Upper lobe of left lung (tissue), 6 donors: ENCODE measurements around the gene ARHGAP24. TPM values are rescaled to one million over a fixed set of nuclear protein-coding genes. Genes with fewer than 3 reads are reported as not detected.

Experiments
- ATAC-seq, 2 donors: fragments of 200-7000 bp; cut with Tn5 transposase; one replicate each; pipeline ENCODE4 v1.9.1; 2022; ENCODE audit warnings: mild to moderate bottlenecking in 2 of 2, moderate library complexity in 2 of 2; ENCODE audit not compliant: low FRiP score in 2 of 2
- DNase-seq, 2 donors: peaks; one replicate each; pipeline ENCODE4 v3.0.0-alpha.2; 2019 to 2020
- H3K27ac ChIP-seq, 4 donors: fragments of 200-600 bp; sonication (generic); one replicate each; pipeline ENCODE4 v1.5.1; 2016 to 2019
- H3K27me3 ChIP-seq, 4 donors: fragments of 200-600 bp; sonication (generic); one replicate each; pipeline ENCODE4 v1.5.1; 2017 to 2019
- H3K36me3 ChIP-seq, 4 donors: fragments of 200-600 bp; sonication (generic); one replicate each; pipeline ENCODE4 v1.5.1; 2016 to 2019
- H3K4me1 ChIP-seq, 4 donors: fragments of 200-600 bp; sonication (generic); one replicate each; pipeline ENCODE4 v1.5.1; 2018 to 2019
- H3K4me3 ChIP-seq, 4 donors: fragments of 200-600 bp; sonication (generic); one replicate each; pipeline ENCODE4 v1.5.1; 2017 to 2019; ENCODE audit warnings: mild to moderate bottlenecking in 2 of 4, moderate library complexity in 1 of 4
- H3K9me3 ChIP-seq, 4 donors: fragments of 200-600 bp; sonication (generic); one replicate each; pipeline ENCODE4 v1.5.1; 2018 to 2019
- EP300 ChIP-seq, 4 donors: sonication (generic); formaldehyde crosslinking; IDR thresholded peaks; one replicate each; pipeline ENCODE4 v1.5.1; 2017; ENCODE audit warnings: antibody characterized with exemption in 4 of 4, control low read depth in 2 of 4
- POLR2A ChIP-seq, 4 donors: fragments of 450-650 bp; IDR thresholded peaks; one replicate each; pipeline ENCODE4 v1.5.1; 2016 to 2017; ENCODE audit warnings: antibody characterized with exemption in 4 of 4, mild to moderate bottlenecking in 2 of 4
- POLR2AphosphoS5 ChIP-seq, 2 donors: sonication (generic); formaldehyde crosslinking; IDR thresholded peaks; one replicate each; pipeline ENCODE4 v1.5.1; 2017; ENCODE audit warnings: antibody characterized with exemption in 2 of 2
- WGBS, 2 donors: methylation state at CpG; one replicate each; pipeline ENCODE4 v1.1.5; 2017 to 2018; 5-methylcytosine and 5-hydroxymethylcytosine counted together
- total RNA-seq, 6 donors: library from RNA; depleted of rRNA in 4 of 6; stranded (reverse); fragments of >200 nt in 4 of 6; gene quantifications; one replicate each; pipeline versions ENCODE4 v1.1.0 to v1.2.1, GENCODE V29; 2016 to 2021
- TF ChIP-seq, protein P1 (sequence below), 6 experiments: fragments of 450-650 bp in 4 of 6; fragments of 200-600 bp in 2 of 6; sonication (generic) in 2 of 6; IDR thresholded peaks; one replicate each; pipeline ENCODE4 v1.5.1; 2016 to 2019; ENCODE audit warnings: antibody characterized with exemption in 6 of 6
- donor health status: DM: no; HTN: no; CAD: no; lungs with moderate emphysema.
- donor health status: DM: no; HTN: yes; CAD: no; lungs with severe emphysema.

The ARHGAP24 gene
- total RNA-seq, 6 donors from 2014 or later, result 26.4 to 92.2 (median 52.4) TPM

DNA sequence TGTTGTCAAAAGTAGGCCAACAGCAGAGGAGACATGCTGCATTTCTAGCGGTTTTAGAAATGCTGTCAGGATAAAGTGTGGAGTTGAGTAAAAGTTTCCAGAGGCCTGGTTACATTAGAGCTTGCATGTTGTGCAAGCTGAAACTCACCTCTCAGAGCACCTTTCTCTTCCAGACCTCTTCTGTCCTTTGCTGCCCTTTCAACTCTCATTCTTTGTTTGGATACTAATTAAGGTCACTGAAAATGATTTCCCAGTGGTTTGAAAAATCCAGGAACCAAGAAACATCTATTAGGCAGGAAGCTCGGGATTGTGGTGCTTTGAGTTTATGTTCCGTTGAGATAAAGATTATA is 458.3 kb downstream of the ARHGAP24 start:
- H3K4me3 ChIP-seq, result no peak overlapping the region
- WGBS, 2 donors, result 59 to 62% methylated on average over 3 of the region's 3 CpGs
- no peak for TF ChIP-seq POLR2A (IDR thresholded peaks at IDR 0.05)
- no peak for TF ChIP-seq POLR2AphosphoS5 (IDR thresholded peaks at IDR 0.05)
- TF ChIP-seq, protein P1, sequence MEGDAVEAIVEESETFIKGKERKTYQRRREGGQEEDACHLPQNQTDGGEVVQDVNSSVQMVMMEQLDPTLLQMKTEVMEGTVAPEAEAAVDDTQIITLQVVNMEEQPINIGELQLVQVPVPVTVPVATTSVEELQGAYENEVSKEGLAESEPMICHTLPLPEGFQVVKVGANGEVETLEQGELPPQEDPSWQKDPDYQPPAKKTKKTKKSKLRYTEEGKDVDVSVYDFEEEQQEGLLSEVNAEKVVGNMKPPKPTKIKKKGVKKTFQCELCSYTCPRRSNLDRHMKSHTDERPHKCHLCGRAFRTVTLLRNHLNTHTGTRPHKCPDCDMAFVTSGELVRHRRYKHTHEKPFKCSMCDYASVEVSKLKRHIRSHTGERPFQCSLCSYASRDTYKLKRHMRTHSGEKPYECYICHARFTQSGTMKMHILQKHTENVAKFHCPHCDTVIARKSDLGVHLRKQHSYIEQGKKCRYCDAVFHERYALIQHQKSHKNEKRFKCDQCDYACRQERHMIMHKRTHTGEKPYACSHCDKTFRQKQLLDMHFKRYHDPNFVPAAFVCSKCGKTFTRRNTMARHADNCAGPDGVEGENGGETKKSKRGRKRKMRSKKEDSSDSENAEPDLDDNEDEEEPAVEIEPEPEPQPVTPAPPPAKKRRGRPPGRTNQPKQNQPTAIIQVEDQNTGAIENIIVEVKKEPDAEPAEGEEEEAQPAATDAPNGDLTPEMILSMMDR (IDR thresholded peaks at IDR 0.05), result no peak
- TF ChIP-seq EP300 (IDR thresholded peaks at IDR 0.05), result no peak
- peak overlapping the region in 3 of 4 donors; percentile 35 to 71 (median 36) for H3K27ac ChIP-seq
- peaks cover 7 to 33% (median 18%) of the 10 kb centered on the region in 4 donors for H3K4me1 ChIP-seq
- H3K36me3 ChIP-seq, result no peaks in the 10 kb centered on the region
- H3K9me3 ChIP-seq, result no peaks in the 10 kb centered on the region
- ATAC-seq (peak in 1 of 2 donors; percentile 7), DNase-seq (no peak)
- no peaks in the 10 kb centered on the region for H3K27me3 ChIP-seq

DNA sequence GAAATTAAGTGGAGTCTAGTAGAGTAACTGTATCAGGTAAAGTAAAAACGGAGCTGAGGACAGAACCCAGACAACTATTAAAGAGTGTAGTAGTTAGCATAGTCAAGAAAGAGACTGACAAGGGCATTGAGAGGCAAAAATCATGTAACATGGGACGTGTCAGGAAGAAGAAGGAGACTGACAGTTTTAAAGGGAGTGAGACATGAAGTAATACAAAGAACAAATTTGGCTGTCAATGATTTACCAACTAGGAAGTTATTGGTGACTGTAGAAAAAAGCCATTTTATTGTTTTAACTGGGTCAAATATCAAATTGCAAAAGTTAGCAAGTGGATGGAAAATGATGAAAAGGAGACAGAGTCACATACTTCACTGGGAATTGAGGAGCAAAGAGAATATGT is 462.6 kb downstream of the ARHGAP24 start:
- no peak overlapping the region for H3K4me3 ChIP-seq
- no peaks in the 10 kb centered on the region for H3K9me3 ChIP-seq
- H3K36me3 ChIP-seq, result no peaks in the 10 kb centered on the region
- H3K27me3 ChIP-seq, result no peaks in the 10 kb centered on the region
- ATAC-seq (no peak), DNase-seq (no peak)
- WGBS, 2 donors, result 67 to 72% methylated on average over 2 of the region's 2 CpGs
- H3K27ac ChIP-seq, result no peak overlapping the region
- TF ChIP-seq, protein P1 (IDR thresholded peaks at IDR 0.05), result no peak
- TF ChIP-seq EP300 (IDR thresholded peaks at IDR 0.05) (no peak), POLR2AphosphoS5 (IDR thresholded peaks at IDR 0.05) (no peak), POLR2A (IDR thresholded peaks at IDR 0.05) (no peak)
- peaks cover 0 to 10% (median 4%) of the 10 kb centered on the region in 4 donors for H3K4me1 ChIP-seq

DNA sequence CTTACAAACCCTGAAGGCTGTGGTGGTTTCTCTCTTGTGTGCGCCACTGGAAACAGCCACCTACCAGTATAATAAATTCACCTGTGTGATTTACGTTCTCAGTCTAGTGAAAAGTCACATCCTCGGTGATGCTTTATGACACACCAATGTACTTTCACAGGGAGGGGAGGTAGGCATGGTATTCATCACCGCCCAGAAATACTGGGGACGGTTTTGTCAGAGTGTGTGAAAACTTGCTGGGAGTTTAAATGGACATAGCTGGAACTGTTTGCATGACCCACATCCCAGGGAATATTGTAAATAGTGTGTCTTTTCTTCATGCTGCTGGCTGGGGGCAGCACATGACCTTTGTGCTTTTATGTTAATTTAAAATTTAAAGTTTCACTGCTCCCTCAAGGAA is 463.1 kb downstream of the ARHGAP24 start:
- WGBS, 2 donors, result 89 to 93% methylated on average over 5 of the region's 5 CpGs
- no peaks in the 10 kb centered on the region for H3K27me3 ChIP-seq
- H3K36me3 ChIP-seq, result no peaks in the 10 kb centered on the region
- ATAC-seq (no peak), DNase-seq (no peak)
- no peak overlapping the region for H3K4me3 ChIP-seq
- no peak overlapping the region for H3K27ac ChIP-seq
- peaks cover 0 to 8% (median 3%) of the 10 kb centered on the region in 4 donors for H3K4me1 ChIP-seq
- H3K9me3 ChIP-seq, result no peaks in the 10 kb centered on the region
- TF ChIP-seq EP300 (IDR thresholded peaks at IDR 0.05) (no peak), POLR2AphosphoS5 (IDR thresholded peaks at IDR 0.05) (no peak), POLR2A (IDR thresholded peaks at IDR 0.05) (no peak)
- TF ChIP-seq, protein P1 (IDR thresholded peaks at IDR 0.05), result no peak

DNA sequence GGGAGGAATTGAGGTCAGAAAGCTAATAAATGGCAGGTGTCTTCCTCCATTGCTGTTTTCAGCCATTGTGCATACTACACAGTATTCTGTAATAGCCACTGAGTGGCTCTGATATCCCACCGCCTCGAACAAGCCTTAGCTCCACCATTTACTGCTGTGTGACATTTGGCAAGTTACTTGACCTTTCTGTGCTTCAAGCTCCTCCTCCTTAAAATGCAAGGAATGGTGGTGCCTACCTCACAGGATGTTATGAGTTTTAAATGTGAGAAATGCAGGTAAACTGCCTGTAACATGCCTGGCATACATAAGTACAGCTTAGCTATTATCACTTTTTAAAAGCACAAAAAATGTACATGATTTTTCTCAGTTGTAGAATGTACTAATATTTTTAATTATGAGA is 464.0 kb downstream of the ARHGAP24 start:
- Histone ChIP-seq H3K4me3 (no peak overlapping the region), H3K36me3 (no peaks in the 10 kb centered on the region), H3K27me3 (no peaks in the 10 kb centered on the region), H3K9me3 (no peaks in the 10 kb centered on the region), H3K4me1 (peaks cover 0 to 6% (median under 1%) of the 10 kb centered on the region in 4 donors), H3K27ac (no peak overlapping the region)
- DNase-seq (no peak), ATAC-seq (no peak)
- WGBS, 2 donors, result 85 to 96% methylated on average over 2 of the region's 2 CpGs
- TF ChIP-seq EP300 (IDR thresholded peaks at IDR 0.05) (no peak), POLR2A (IDR thresholded peaks at IDR 0.05) (no peak), POLR2AphosphoS5 (IDR thresholded peaks at IDR 0.05) (no peak)
- TF ChIP-seq, protein P1 (IDR thresholded peaks at IDR 0.05), result no peak

DNA sequence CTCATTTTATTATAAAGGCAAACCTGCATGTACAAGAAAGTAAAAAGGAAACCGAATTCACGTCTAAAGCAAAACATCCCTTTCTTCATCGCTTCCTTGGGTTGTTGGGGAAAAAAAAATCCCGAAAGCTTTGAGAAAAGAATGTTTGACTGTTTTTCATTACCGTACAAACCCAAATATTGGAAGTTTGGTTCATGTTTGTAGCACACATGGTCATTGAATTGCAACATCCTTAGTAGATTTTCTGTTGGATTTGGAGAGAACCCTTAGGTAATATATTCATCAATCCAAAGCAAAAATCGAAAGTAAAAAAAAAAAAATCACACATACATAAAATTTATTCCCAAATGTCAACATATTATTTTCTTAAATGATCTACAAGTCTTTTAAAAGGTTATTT is 464.6 kb downstream of the ARHGAP24 start:
- ATAC-seq, result no peak
- 65 to 76% methylated on average over 6 of the region's 6 CpGs for WGBS, 2 donors
- Histone ChIP-seq H3K4me3 (no peak overlapping the region), H3K27me3 (no peaks in the 10 kb centered on the region), H3K4me1 (peaks cover 0 to 3% (median 0%) of the 10 kb centered on the region in 4 donors), H3K9me3 (no peaks in the 10 kb centered on the region), H3K27ac (no peak overlapping the region), H3K36me3 (no peaks in the 10 kb centered on the region)
- no peak for TF ChIP-seq POLR2AphosphoS5 (IDR thresholded peaks at IDR 0.05)
- TF ChIP-seq, protein P1 (IDR thresholded peaks at IDR 0.05), result no peak
- no peak for TF ChIP-seq EP300 (IDR thresholded peaks at IDR 0.05)
- no peak for TF ChIP-seq POLR2A (IDR thresholded peaks at IDR 0.05)
- no peak for DNase-seq
